IMR-90 (cell line): ENCODE measurements around the gene NDRG2. TPM values are rescaled to one million over a fixed set of nuclear protein-coding genes. Genes with fewer than 3 reads are reported as not detected.

Experiments
- ATAC-seq: fragments of 200-7000 bp; cut with Tn5 transposase; 2 replicates; pipeline ENCODE4 v1.9.1; 2020; ENCODE audit warnings: low read depth, mild to moderate bottlenecking, moderate library complexity
- BruUV-seq: library from RNA; stranded (reverse); fragments of 400-500 nt; replicated peaks from 2 replicates; lab custom pipeline; 2021; lab: Mats Ljungman, UMichigan
- CTCF ChIA-PET: fragments of 300-600 bp; formaldehyde crosslinking; extraction: SDS; loops from one replicate; lab custom pipeline; 2021; ENCODE audit warnings: antibody characterized with exemption; lab: Yijun Ruan, JAX
- POLR2A ChIA-PET: fragments of 300-600 bp; sonication (Branson Sonifier 250); formaldehyde crosslinking; loops from one replicate; lab custom pipeline; 2022; ENCODE audit warnings: antibody characterized with exemption; ENCODE audit not compliant: unreplicated experiment; lab: Charles Lee
- DNase-seq: peaks from one replicate; pipeline ENCODE4 v3.0.0; 2013
- H2AFZ ChIP-seq: replicated peaks from 2 replicates; pipeline ENCODE3; 2013; ENCODE audit warnings: low read length, mild to moderate bottlenecking; ENCODE audit not compliant: poor library complexity
- H2AK5ac ChIP-seq: 2 replicates; pipeline ENCODE4 v1.6.1; 2013; ENCODE audit warnings: low read depth, low read length, inconsistent platforms
- H2AK9ac ChIP-seq: replicated peaks from 2 replicates; pipeline ENCODE3; 2013; ENCODE audit warnings: mild to moderate bottlenecking, low read depth, low read length, moderate library complexity; ENCODE audit not compliant: poor library complexity
- H2BK120ac ChIP-seq: 2 replicates; pipeline ENCODE4 v1.6.1; 2013; ENCODE audit warnings: low read depth, low read length, inconsistent platforms
- H2BK15ac ChIP-seq: 3 replicates; pipeline ENCODE4 v1.6.1; 2013; ENCODE audit warnings: low read depth, low read length, inconsistent platforms
- H2BK20ac ChIP-seq: 2 replicates; pipeline ENCODE4 v1.6.1; 2013; ENCODE audit warnings: low read depth, mild to moderate bottlenecking, inconsistent platforms, low read length, moderate library complexity
- H2BK5ac ChIP-seq: 2 replicates; pipeline ENCODE4 v1.6.1; 2013; ENCODE audit warnings: mild to moderate bottlenecking, low read depth, low read length, inconsistent platforms; ENCODE audit not compliant: poor library complexity, severe bottlenecking
- H3K14ac ChIP-seq: replicated peaks from 2 replicates; pipeline ENCODE4 v1.6.1; 2013; ENCODE audit warnings: low read depth, low read length, inconsistent platforms
- H3K18ac ChIP-seq: 2 replicates; pipeline ENCODE4 v1.6.1; 2013; ENCODE audit warnings: low read depth, low read length, control low read depth
- H3K23ac ChIP-seq: 2 replicates; pipeline ENCODE4 v1.6.1; 2013; ENCODE audit warnings: low read depth, low read length, inconsistent platforms
- H3K27ac ChIP-seq: 2 replicates; pipeline ENCODE4 v1.5.1; 2013; ENCODE audit warnings: mild to moderate bottlenecking, control low read depth, low read length; ENCODE audit not compliant: insufficient read depth
- H3K27me3 ChIP-seq: 2 replicates; pipeline ENCODE4 v1.6.1; 2013; ENCODE audit warnings: low read length; ENCODE audit not compliant: control insufficient read depth, insufficient read depth
- H3K36me3 ChIP-seq: 2 replicates; pipeline ENCODE4 v1.6.1; 2013; ENCODE audit warnings: low read length, mixed read lengths; ENCODE audit not compliant: control insufficient read depth, insufficient read depth
- H3K4ac ChIP-seq: 2 replicates; pipeline ENCODE4 v1.6.1; 2013; ENCODE audit warnings: low read depth, low read length, inconsistent platforms
- H3K4me1 ChIP-seq: 2 replicates; pipeline ENCODE4 v1.6.1; 2013; ENCODE audit warnings: low read length, mixed read lengths; ENCODE audit not compliant: control insufficient read depth, insufficient read depth
- H3K4me2 ChIP-seq: 2 replicates; pipeline ENCODE4 v1.6.1; 2013; ENCODE audit warnings: low read depth, mild to moderate bottlenecking, control low read depth, low read length, moderate library complexity
- H3K4me3 ChIP-seq: 2 replicates; pipeline ENCODE4 v1.5.1; 2013; ENCODE audit warnings: low read depth, mild to moderate bottlenecking, control low read depth, low read length, moderate library complexity; ENCODE audit not compliant: insufficient read depth
- H3K56ac ChIP-seq: 2 replicates; pipeline ENCODE4 v1.6.1; 2013; ENCODE audit warnings: low read length, inconsistent platforms; ENCODE audit not compliant: insufficient read depth; ENCODE audit errors: extremely low read depth
- H3K79me1 ChIP-seq, 2 experiments: 2 replicates each; pipeline ENCODE4 v1.6.1; 2013; ENCODE audit warnings: low read length in 2 of 2, inconsistent platforms in 1 of 2, low read depth in 1 of 2
- H3K9ac ChIP-seq: 2 replicates; pipeline ENCODE4 v1.6.1; 2013; ENCODE audit warnings: low read depth, low read length, control low read depth
- H3K9me1 ChIP-seq: 2 replicates; pipeline ENCODE4 v1.6.1; 2013; ENCODE audit warnings: low read length, inconsistent platforms; ENCODE audit not compliant: insufficient read depth
- H3K9me3 ChIP-seq: 2 replicates; pipeline ENCODE4 v1.6.1; 2013; ENCODE audit warnings: low read length; ENCODE audit not compliant: control insufficient read depth, insufficient read depth
- H4K20me1 ChIP-seq: 2 replicates; pipeline ENCODE4 v1.6.1; 2013; ENCODE audit warnings: low read length, inconsistent platforms; ENCODE audit not compliant: insufficient read depth
- H4K5ac ChIP-seq: 2 replicates; pipeline ENCODE4 v1.6.1; 2013; ENCODE audit warnings: mild to moderate bottlenecking, low read depth, low read length, control low read depth
- H4K8ac ChIP-seq, 2 experiments: 2 replicates each; pipeline ENCODE4 v1.6.1; 2013; ENCODE audit warnings: low read depth in 2 of 2, low read length in 2 of 2, control low read depth in 1 of 2, inconsistent platforms in 1 of 2
- H4K91ac ChIP-seq: 2 replicates; pipeline ENCODE4 v1.6.1; 2013; ENCODE audit warnings: low read depth, low read length, inconsistent platforms; ENCODE audit not compliant: insufficient read depth
- BHLHE40 ChIP-seq: fragments of 150-350 bp; IDR thresholded peaks from 2 replicates; pipeline ENCODE4 v1.6.1; 2016; ENCODE audit warnings: mild to moderate bottlenecking, low read depth, low read length
- CEBPB ChIP-seq: IDR thresholded peaks from 2 replicates; pipeline ENCODE4 v1.6.1; 2012; ENCODE audit warnings: low read depth, low read length, improper control_type of control experiment
- CHD1 ChIP-seq: IDR thresholded peaks from 2 replicates; pipeline ENCODE4 v1.6.1; 2012; ENCODE audit warnings: low read depth, low read length, improper control_type of control experiment
- CTCF ChIP-seq: conservative IDR thresholded peaks from 2 replicates; pipeline ENCODE4 v1.5.1; 2012; ENCODE audit warnings: mild to moderate bottlenecking, low read depth, low read length, improper control_type of control experiment
- ELK1 ChIP-seq: fragments of 150-350 bp; IDR thresholded peaks from 2 replicates; pipeline ENCODE4 v1.6.1; 2016; ENCODE audit warnings: low read depth, mild to moderate bottlenecking, low read length, moderate library complexity, borderline replicate concordance
- FOS ChIP-seq: fragments of 150-350 bp; IDR thresholded peaks from 2 replicates; pipeline ENCODE4 v1.6.1; 2016; ENCODE audit warnings: low read depth, low read length
- MAFK ChIP-seq: IDR thresholded peaks from 2 replicates; pipeline ENCODE4 v1.6.1; 2012; ENCODE audit warnings: low read depth, low read length, improper control_type of control experiment
- MXI1 ChIP-seq: IDR thresholded peaks from 2 replicates; pipeline ENCODE4 v1.6.1; 2012; ENCODE audit warnings: low read depth, mild to moderate bottlenecking, low read length, moderate library complexity, borderline replicate concordance
- POLR2A ChIP-seq: IDR thresholded peaks from 2 replicates; pipeline ENCODE4 v1.6.1; 2012; ENCODE audit warnings: mild to moderate bottlenecking, low read depth, low read length
- RAD21 ChIP-seq: IDR thresholded peaks from 2 replicates; pipeline ENCODE4 v1.6.1; 2012; ENCODE audit warnings: low read length, improper control_type of control experiment
- RCOR1 ChIP-seq: IDR thresholded peaks from 2 replicates; pipeline ENCODE4 v1.6.1; 2012; ENCODE audit warnings: mild to moderate bottlenecking, low read length, improper control_type of control experiment; ENCODE audit not compliant: insufficient replicate concordance
- RFX5 ChIP-seq: IDR thresholded peaks from 2 replicates; pipeline ENCODE4 v1.8.0; 2012; ENCODE audit warnings: low read depth, mild to moderate bottlenecking, low read length, moderate library complexity
- SMC3 ChIP-seq: fragments of 150-350 bp; IDR thresholded peaks from 2 replicates; pipeline ENCODE4 v1.6.1; 2016; ENCODE audit warnings: low read depth, mild to moderate bottlenecking, antibody characterized with exemption, low read length, moderate library complexity
- USF2 ChIP-seq: fragments of 150-350 bp; IDR thresholded peaks from 2 replicates; pipeline ENCODE4 v1.6.1; 2017; ENCODE audit warnings: mild to moderate bottlenecking, antibody characterized with exemption, low read length, low read depth
- WGBS, 2 experiments: methylation state at CpG; one replicate each; pipeline versions ENCODE4 v1.1.5 to v1.1.7; 2013; ENCODE audit warnings: missing lambda C conversion rate in 2 of 2; ENCODE audit not compliant: insufficient read length in 1 of 2; ENCODE audit errors: extremely low coverage in 2 of 2; 5-methylcytosine and 5-hydroxymethylcytosine counted together
- dilution Hi-C: fragments of 300-500 bp; cut with HindIII; formaldehyde crosslinking; loops from one replicate; pipeline ENCODE4 v1.14.3; 2018; ENCODE audit warnings: low sequenced_read_pairs; ENCODE audit not compliant: unreplicated experiment
- in situ Hi-C: fragments of 300-500 bp; cut with MboI; formaldehyde crosslinking; loops from 3 replicates; pipeline ENCODE4 v1.14.3; 2019; ENCODE audit warnings: low sequenced_read_pairs, inconsistent platforms, mixed read lengths
- intact Hi-C: fragments of 100-400 bp; cut with micrococcal nuclease; formaldehyde crosslinking; loops from 2 replicates; pipeline ENCODE4 v1.10.0; 2022
- polyA plus RNA-seq, 3 experiments: library from polyadenylated mRNA; depleted of rRNA; stranded (reverse); fragments of >200 nt; gene quantifications; 2 replicates each; pipeline ENCODE4 v1.2.3, GENCODE V29; 2012; ENCODE audit warnings: low replicate concordance in 1 of 3
- total RNA-seq: library from RNA; depleted of rRNA; stranded (reverse); fragments of >200 nt; gene quantifications from 2 replicates; pipeline ENCODE4 v1.2.3, GENCODE V29; 2012

The NDRG2 gene
- total and polyA plus RNA-seq, 2 of the 4 experiments (the other 2 are of a cell fraction) = 0.36 to 1.5 TPM

GRCh38 chr14:21014761-21015190, 10.1 kb downstream of the NDRG2 start:
- Histone ChIP-seq H3K9ac (no peak overlapping the region), H4K8ac (no peak overlapping the region), H3K79me1 (no peaks in the 10 kb centered on the region), H3K27ac (no peak overlapping the region), H2AFZ (no peak overlapping the region), H3K14ac (no peak overlapping the region), H3K9me1 (no peaks in the 10 kb centered on the region), H3K4me2 (no peak overlapping the region), H2BK20ac (no peak overlapping the region), H2BK5ac (no peak overlapping the region), H2BK120ac (no peak overlapping the region), H3K18ac (no peak overlapping the region), H4K5ac (no peak overlapping the region), H3K4ac (no peak overlapping the region), H3K27me3 (peaks cover 23% of the 10 kb centered on the region), H4K20me1 (no peaks in the 10 kb centered on the region), H3K4me1 (no peaks in the 10 kb centered on the region), H3K36me3 (no peaks in the 10 kb centered on the region), H4K91ac (no peak overlapping the region), H2AK9ac (no peak overlapping the region), H3K56ac (no peak overlapping the region), H3K9me3 (no peaks in the 10 kb centered on the region), H3K23ac (no peak overlapping the region), H2AK5ac (no peak overlapping the region), H2BK15ac (no peak overlapping the region), H3K4me3 (no peak overlapping the region)
- BruUV-seq = no TSS peak
- in situ Hi-C loops = loop anchor here (5.0 kb wide), 1 partner anchor 88 kb away; the partner anchor contains the start of gene TMEM253
- 0% methylated on average over 1 of the region's 4 CpGs; no CpG with 5 or more reads in 1 of the 2 experiments for WGBS, 2 experiments
- POLR2A ChIA-PET = no interaction called here
- intact Hi-C loops = loop anchor here (1.0 kb wide), 4 partner anchors 26 to 90 kb away; no protein-coding TSS in a partner anchor
- TF ChIP-seq RCOR1 = no peak
- TF ChIP-seq FOS = no peak
- no peak for TF ChIP-seq MXI1
- TF ChIP-seq CEBPB = no peak
- no peak for TF ChIP-seq ELK1
- TF ChIP-seq RFX5 = no peak
- no peak for TF ChIP-seq CHD1
- peak; percentile 96 for TF ChIP-seq RAD21
- peak; percentile 95 for TF ChIP-seq SMC3
- no peak for TF ChIP-seq MAFK
- TF ChIP-seq CTCF = peak; percentile 96
- TF ChIP-seq BHLHE40 = no peak
- no peak for TF ChIP-seq POLR2A
- TF ChIP-seq USF2 = no peak
- dilution Hi-C loops = no loop called here
- ATAC-seq (peak; percentile 90), DNase-seq (peak; percentile 83)
- CTCF ChIA-PET = interaction anchor here (0.5 to 3.0 kb wide), 30 partner anchors 9 to 590 kb away, joined by 3 to 44 read pairs (median 4); partner anchors contain the start of genes NDRG2, SLC39A2 and TMEM253
